Measurements from ENCODE around the gene ACVR1B. TPM values are rescaled to one million over a fixed set of nuclear protein-coding genes. Genes with fewer than 3 reads are reported as not detected.
A peak's percentile ranks its signal among the peaks of the same experiment; 100 is the strongest.

ACVR1B gene
- total and polyA plus RNA-seq, 7 donors, result 7.2 to 30.7 (median 9.8) TPM

- Histone ChIP-seq H3K9me3 (no peaks in the 10 kb centered on the region), H3K36me3 (no peaks in the 10 kb centered on the region), H3K27ac (peak overlapping the region in 1 of 4 donors; percentile 85), H3K27me3 (peaks cover 12 to 43% (median 37%) of the 10 kb centered on the region in 3 donors), H3K4me1 (peaks cover 0 to 33% (median 29%) of the 10 kb centered on the region in 4 donors), H3K4me3 (no peak overlapping the region)
- TF ChIP-seq POLR2A (IDR thresholded peaks at IDR 0.05) (no peak), EP300 (IDR thresholded peaks at IDR 0.05) (no peak), POLR2AphosphoS5 (IDR thresholded peaks at IDR 0.05) (no peak)
- TF ChIP-seq, protein P1, sequence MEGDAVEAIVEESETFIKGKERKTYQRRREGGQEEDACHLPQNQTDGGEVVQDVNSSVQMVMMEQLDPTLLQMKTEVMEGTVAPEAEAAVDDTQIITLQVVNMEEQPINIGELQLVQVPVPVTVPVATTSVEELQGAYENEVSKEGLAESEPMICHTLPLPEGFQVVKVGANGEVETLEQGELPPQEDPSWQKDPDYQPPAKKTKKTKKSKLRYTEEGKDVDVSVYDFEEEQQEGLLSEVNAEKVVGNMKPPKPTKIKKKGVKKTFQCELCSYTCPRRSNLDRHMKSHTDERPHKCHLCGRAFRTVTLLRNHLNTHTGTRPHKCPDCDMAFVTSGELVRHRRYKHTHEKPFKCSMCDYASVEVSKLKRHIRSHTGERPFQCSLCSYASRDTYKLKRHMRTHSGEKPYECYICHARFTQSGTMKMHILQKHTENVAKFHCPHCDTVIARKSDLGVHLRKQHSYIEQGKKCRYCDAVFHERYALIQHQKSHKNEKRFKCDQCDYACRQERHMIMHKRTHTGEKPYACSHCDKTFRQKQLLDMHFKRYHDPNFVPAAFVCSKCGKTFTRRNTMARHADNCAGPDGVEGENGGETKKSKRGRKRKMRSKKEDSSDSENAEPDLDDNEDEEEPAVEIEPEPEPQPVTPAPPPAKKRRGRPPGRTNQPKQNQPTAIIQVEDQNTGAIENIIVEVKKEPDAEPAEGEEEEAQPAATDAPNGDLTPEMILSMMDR (IDR thresholded peaks at IDR 0.05), result no peak
- DNase-seq, result no peak
- intact Hi-C loops (cut with DNase I), result loop anchor here (1.0 kb wide), 1 partner anchor 73 kb away; no protein-coding TSS in a partner anchor
- 63 to 84% methylated on average over 10 of the region's 10 CpGs for whole genome bisulfite sequencing, 2 donors
Measured at GRCh38 chr12:52005218-52005902, 53.9 kb downstream of the ACVR1B start.

DNA sequence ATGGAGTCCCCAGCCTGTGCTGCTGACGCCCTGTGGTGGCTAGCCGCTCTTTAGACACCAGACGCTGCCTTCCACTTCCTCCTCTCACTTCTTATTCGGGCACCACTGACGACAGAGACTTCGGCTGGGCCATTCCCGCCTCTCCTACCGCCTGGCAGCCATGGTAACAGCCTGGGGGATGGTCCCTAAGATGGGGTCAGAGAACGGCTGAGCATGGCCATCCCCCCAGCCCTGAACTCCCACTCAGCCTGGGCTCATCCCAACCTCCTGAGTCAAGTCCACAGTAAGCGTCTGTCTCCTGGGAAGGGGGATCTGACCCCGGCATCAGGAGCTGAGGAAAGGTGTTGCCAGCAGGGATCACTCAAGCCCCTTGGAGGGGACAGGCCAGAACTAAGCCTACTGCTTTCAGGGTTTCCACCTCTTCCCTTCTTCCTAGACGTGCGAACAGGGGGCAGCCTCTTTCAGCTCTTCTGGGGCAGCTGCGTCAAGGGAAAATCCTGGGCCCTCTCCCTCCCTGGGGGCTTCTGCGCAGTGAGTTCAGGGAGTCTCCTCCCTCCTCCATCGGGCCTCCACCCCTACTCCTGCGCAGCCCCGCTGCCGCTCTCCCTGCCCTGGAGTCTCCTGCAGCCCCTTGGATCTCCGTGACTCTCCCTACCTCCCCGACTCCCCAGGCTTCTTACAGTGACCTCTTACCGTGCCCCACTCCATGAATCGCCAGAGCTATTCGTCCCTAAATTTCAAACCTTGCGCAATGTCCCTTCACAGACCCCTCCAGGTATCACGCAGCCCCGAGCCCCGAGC is 54.6 kb downstream of the ACVR1B start:
- Histone ChIP-seq H3K27me3 (peaks cover 12 to 43% (median 37%) of the 10 kb centered on the region in 3 donors), H3K9me3 (no peaks in the 10 kb centered on the region), H3K36me3 (no peaks in the 10 kb centered on the region), H3K4me3 (peak overlapping the region; percentile 59 to 72 (median 64)), H3K27ac (peak overlapping the region; percentile 74 to 85 (median 82)), H3K4me1 (peaks cover 0 to 40% (median 35%) of the 10 kb centered on the region in 4 donors)
- WGBS, 2 donors, result 12 to 28% methylated on average over 28 of the region's 28 CpGs
- DNase-seq, result peak; percentile 87
- TF ChIP-seq POLR2AphosphoS5 (IDR thresholded peaks at IDR 0.05) (peak in 2 of 4 donors; percentile 10 to 38), EP300 (IDR thresholded peaks at IDR 0.05) (peak in 2 of 4 donors; percentile 42), POLR2A (IDR thresholded peaks at IDR 0.05) (no peak)
- TF ChIP-seq, protein P1 (IDR thresholded peaks at IDR 0.05), result no peak
- intact Hi-C loops (cut with DNase I), result loop anchor here (1.0 kb wide), 1 partner anchor 72 kb away; no protein-coding TSS in a partner anchor

- 1% methylated on average over 60 of the region's 60 CpGs for WGBS, 2 donors
- peak within 1 kb of the TSS; percentile 74 to 85 (median 82) for H3K27ac ChIP-seq
- TF ChIP-seq POLR2A (IDR thresholded peaks at IDR 0.05) (peak in 1 of 2 donors; percentile 42), EP300 (IDR thresholded peaks at IDR 0.05) (no peak), POLR2AphosphoS5 (IDR thresholded peaks at IDR 0.05) (peak; percentile 74 to 90 (median 83))
- TF ChIP-seq, protein P1 (IDR thresholded peaks at IDR 0.05), result no peak
Measured at GRCh38 chr12:52006726-52007157, 55.2 kb downstream of the ACVR1B start, which contains the start of gene TAMALIN. TSS of gene TAMALIN (plus strand) at chr12:52006946. CDS start at chr12:52007020, 74 bp downstream.

DNA sequence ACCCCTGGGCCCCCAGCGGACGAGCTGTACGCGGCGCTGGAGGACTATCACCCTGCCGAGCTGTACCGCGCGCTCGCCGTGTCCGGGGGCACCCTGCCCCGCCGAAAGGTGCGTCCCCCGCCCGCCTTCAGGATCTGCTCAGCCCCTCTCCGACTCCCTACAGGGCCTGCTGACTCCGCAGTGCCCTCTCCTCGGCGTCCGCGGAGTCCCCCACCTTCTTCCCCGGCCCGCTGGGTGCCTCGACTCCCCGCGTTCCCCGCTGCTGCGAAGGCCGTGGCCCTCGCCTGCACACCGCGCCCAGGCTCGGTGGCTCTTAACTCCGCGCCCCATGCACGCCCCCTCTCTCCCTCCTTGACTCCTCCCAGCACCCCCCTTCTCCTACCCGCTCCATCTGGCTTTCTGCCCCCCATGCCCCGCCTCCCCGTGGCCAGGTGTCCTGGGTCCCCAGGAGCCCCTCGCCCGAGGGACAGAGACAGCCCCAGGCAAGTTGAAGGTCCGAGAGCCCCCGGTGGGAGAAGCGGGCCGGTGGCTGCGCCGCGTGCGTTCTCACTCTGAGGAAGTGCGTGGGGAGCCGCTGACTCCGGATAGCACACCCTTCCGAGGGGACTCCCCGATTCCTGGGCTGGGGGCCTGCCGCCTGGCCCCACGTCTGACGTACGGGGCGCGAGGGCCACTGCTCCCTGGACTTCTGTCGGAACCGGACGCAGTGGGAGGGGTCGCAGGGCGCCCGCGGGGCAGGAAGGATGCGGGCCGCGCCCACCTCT is 55.8 kb downstream of the ACVR1B start:
- WGBS, 2 donors, result 4 to 20% methylated on average over 72 of the region's 72 CpGs
- peaks cover 0 to 45% (median 35%) of the 10 kb centered on the region in 4 donors for H3K4me1 ChIP-seq
- TF ChIP-seq EP300 (IDR thresholded peaks at IDR 0.05) (no peak), POLR2AphosphoS5 (IDR thresholded peaks at IDR 0.05) (peak in 3 of 4 donors; percentile 13 to 66 (median 48))
- H3K9me3 ChIP-seq, result no peaks in the 10 kb centered on the region
- DNase-seq, result peak; percentile 80
- peak overlapping the region; percentile 59 to 72 (median 64) for H3K4me3 ChIP-seq
- peak overlapping the region; percentile 74 to 85 (median 82) for H3K27ac ChIP-seq
- no peaks in the 10 kb centered on the region for H3K36me3 ChIP-seq
- intact Hi-C loops (cut with DNase I), result no loop called here
- peaks cover 12 to 43% (median 37%) of the 10 kb centered on the region in 3 donors for H3K27me3 ChIP-seq

More at GRCh38 chr12:52006726-52007157, 55.2 kb downstream of the ACVR1B start, which contains the start of gene TAMALIN:
- Histone ChIP-seq H3K36me3 (no peaks in the 10 kb centered on the region), H3K9me3 (no peaks in the 10 kb centered on the region), H3K4me3 (peak within 1 kb of the TSS; percentile 59 to 72 (median 64)), H3K4me1 (peaks cover 0 to 45% (median 35%) of the 10 kb centered on the region in 4 donors), H3K27me3 (peaks cover 12 to 43% (median 37%) of the 10 kb centered on the region in 3 donors)
- DNase-seq, result peak; percentile 90
- intact Hi-C loops (cut with DNase I), result no loop called here
